ENCODE data around the gene ACAD8.

DNA sequence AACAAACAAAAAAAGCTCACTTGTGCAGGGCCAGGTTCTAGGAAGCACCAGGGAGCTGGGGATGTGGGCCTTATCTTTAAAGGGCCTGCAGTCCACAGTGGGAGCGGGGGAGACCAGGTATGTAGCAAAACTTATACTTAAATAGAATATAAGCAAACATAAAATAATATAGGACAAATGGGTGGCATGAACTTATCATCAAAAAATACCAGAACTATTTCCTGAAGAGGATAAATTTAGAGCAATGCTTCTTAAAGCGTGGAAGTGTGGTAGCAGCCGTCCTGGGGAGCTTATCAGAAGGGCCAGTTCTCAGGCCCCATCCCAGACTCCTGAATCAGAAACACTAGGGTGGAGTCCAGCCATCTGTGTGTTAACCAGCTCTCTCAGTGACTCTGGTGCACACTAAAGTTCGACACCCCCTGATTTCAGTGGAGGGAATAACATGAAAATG, 19.6 kb upstream of the ACAD8 start:
- TF ChIP-seq POLR2A (IDR thresholded peaks at IDR 0.05; ENCODE audit: low read depth, low read length): no peak
- no peak for TF ChIP-seq TAF1 (IDR thresholded peaks at IDR 0.05; ENCODE audit: low read depth, low read length)

All from GM12891 (cell line).